GM19351 (cell line): ENCODE data around the gene ADAMTS14.

Experiments used
- ATAC-seq: cut with Tn5 transposase; IDR thresholded peaks from one replicate; pipeline ENCODE4 v1.9.1; 2021; ENCODE audit warnings: mild to moderate bottlenecking, moderate library complexity; ENCODE audit not compliant: unreplicated experiment

ADAMTS14 gene

DNA sequence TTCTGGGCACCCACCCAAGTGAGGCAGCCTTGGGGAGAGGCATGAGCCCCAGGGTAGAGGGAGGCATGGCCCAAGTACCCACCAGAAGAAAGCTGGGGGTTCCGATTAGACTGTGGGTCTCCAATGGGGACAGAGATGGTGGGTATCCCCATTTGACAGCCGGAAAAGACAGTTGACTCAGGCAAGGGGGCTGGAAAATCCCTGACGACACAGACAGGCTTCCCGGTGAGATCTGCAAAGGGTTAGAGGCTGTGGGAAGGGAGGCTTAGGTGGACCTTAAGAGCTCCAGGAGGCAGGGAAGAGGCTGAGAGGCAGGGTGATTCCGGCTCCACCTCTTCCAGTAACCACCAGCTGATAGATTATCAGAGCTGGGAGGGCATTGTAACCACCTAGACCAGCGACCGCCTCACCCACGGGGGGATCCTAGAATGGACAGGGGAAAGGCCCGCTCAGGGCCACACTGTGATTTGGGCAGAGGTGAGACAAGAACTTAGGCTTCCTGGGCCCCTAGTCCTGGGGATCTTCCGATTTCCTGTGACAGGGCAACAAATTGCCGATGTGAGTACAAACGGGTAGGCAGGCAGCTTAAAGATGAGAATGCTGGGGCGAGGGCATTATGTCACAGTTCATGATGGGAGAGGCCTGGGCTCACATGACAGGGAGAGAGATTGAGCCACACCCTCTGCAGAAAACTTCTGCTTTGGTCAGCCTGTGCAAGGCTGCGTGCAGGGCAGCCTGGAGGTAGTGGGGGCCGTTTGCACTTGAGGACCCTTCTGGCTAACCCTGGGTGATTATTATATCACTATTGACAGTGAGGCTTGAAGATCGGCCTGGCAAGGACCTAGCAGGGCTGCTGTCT lies 107.4 kb downstream of the ADAMTS14 start:
- no peak for ATAC-seq

DNA sequence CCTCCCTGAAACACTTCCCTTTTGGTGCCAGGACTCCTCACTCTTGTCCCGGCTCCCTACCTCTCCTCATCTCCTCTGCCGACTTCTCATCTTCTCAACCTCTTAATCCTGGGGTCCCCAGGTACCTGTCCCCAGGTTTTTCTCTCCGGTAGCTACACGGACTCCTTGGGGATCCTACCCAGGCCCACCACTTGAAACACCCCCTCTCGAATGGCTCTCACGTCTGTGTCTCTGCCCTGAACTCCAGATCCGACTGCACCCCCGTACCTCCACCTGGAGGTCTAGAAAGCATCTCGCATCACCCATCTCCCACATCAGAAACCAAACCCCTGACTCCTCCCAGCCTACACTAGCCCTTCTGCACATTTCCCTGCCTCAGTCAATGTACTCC lies 108.1 kb downstream of the ADAMTS14 start:
- ATAC-seq = no peak

DNA sequence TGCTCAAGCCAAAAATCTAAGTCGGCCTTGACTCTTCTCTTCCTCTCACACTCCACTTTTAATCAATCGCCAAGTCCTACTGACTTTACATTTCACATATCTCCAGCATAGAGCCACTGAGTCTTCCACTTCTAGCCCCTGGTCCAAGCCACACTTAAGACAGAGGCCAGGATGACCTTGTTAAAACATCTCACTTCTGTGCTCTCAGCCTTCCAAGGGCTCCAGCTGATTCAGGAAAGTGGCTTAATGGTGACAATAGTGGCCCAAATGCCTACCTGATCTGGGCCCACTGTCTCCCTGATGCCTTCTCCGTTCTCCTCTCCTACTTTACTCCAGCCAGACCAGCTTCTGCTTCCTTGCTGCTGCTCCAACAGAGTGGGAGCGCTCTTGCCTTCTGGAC lies 108.5 kb downstream of the ADAMTS14 start:
- no peak for ATAC-seq

DNA sequence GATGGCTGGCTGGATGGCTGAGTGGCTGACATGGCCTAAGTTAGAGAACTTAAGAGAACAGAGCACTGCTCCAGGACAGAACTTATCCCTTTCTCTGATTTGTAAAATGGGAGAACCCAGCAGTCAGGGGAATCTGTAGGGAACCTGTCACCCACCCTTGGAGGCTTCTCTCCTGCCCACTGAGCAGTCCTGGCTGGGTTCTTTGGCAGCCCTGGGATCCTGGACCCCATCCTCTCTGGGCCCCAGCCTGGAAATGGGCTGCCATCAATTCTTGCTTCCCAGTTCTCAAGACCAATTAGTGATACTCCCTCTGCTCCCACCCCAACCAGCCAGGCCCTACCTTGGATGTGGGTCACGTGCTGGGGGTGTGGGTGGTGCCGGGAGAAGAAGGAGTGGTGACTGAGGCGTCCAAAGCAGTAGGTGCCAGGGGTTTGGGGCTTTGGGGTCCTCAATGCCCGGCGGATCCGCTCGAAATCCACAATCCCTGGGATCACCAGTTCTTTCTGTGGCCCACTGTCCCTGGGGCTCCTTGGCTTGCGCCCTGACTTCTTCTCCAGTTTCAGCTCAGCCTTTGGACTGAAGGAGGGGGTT lies 109.2 kb downstream of the ADAMTS14 start:
- no peak for ATAC-seq

DNA sequence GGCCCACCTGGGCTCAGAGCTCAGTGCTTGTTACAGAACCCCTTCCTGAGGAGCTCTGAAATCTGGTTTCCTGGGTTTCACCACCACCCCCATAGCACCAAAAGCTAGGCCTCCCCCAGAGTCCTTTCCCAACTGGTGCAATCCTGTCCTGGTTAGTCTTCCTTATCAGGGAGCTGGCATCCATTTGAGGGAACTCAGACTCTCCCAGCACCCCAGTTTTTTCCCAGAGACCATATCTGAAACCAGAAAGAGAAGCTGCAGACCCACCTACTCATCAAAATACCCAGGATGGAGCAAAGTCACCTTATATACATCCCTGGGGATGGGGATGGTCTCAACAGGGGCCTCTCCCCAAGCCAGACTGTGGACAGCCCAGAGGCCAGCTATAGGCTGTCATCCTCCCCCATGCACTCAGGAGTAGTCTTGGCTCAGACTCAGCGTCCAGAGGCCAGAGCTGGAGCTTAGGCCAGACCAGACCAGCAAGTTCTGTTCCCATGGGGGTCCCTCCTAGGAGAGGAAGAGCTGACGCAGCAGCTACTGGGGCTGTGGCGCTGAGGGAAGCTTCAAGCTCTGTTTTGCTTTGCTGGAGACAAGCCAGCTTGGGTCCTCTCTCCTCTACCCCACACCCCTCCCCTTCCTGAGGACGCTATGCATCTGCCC lies 109.9 kb downstream of the ADAMTS14 start:
- ATAC-seq = no peak

DNA sequence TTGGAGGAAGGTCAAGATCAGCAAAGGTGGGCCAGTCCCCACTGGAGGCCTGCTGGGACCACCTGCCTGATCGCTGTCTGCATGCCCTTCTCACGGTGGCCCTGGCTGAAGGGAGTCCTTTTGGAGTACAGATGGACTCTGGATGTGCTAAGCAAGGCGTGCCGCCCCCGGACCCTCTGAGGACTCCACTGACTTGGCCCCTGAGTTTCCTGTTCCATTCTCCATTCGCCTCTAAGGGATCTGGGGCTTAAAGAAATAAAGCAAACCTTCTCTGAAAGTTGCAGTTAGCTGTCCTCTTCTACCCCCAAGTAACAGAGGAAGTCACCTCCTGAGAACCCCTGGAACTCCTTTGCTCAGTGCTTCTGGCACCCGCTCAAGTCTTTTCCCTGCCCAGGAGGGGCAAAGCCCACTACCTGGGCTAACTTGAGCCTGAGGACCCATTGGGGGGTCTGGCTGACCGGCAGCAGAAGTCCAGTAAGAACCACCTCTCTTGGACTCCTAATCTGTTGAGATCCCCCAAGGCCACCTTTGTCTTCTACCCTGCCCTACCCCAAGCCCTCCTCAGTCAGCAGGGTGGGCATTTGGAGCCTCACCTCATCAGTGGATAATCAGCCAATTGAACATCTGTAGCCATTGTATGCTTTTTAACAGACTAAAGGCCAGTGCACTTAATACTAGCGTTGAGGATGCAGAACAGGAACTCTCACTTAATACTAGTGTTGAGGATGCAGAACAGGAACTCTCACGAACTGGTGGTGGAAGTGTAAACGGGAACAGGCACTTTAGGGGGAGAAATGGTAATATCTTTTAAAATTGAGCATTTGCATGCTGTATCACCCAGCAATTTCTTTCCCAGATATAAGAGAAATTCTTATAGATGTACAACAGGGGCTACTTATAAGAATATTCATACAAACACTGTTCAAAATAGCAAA lies 110.7 kb downstream of the ADAMTS14 start:
- ATAC-seq = no peak

DNA sequence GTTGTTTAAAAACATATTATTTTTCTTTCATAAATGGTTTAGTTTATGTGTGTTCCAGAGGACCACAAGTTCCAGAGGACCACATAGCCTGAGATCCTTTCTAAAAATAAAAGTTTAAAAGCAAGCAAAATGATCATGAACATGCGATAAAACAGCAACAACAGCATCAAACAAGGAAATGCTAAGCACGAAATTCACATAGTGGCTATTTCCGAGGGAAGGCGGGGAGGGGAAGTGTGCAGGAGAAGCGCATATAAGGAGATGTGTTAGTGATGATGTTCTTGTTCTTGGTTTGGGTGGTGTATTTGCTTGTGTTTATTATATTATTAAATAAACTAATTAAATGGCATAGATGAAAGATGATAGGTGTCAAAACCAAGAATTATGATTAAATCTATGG lies 111.7 kb downstream of the ADAMTS14 start:
- no peak for ATAC-seq

DNA sequence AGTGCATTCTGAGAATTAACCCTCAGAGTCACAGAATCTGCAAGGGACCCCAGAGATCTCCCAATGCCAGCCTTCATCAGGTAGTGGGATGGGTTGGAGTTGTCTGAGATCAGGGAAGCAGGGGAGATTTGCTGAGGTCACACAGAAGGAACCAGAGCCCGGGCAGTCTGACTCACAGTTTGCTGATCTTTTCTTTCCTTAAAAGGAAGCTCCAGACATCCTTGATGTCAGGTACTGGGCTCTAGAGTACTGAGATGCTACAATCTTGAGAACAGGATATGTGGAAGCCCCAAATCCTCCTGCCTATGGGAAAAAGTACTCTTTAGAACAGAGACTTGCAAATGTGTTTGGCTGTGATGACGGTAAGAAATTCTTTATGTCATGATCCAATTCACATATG lies 112.2 kb downstream of the ADAMTS14 start:
- ATAC-seq = no peak

DNA sequence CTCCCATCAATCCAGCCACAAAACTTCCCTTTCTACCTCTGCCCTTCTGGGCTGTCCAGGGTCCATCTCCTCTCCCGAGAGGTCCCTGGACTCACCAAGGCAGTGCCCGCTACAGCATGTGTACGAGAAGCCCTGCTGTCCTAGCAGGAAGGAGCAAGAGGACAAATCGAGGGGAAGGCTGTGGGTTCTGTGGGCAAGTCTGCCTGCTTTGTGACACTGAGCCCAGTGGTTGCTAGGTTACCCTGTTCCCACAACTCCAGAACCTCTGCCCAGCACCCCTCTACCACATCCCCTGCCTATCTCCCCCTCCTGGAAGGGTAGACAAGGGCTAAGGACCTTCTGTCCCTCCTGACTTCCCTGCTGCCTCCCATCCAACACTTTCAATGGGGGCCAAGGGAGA lies 112.9 kb downstream of the ADAMTS14 start, which contains the start of gene TBATA:
TBATA (minus strand) TSS at position 188 of the 400 bp plus-strand sequence. CDS start 1,998 bp downstream, outside the sequence.
- no peak for ATAC-seq

DNA sequence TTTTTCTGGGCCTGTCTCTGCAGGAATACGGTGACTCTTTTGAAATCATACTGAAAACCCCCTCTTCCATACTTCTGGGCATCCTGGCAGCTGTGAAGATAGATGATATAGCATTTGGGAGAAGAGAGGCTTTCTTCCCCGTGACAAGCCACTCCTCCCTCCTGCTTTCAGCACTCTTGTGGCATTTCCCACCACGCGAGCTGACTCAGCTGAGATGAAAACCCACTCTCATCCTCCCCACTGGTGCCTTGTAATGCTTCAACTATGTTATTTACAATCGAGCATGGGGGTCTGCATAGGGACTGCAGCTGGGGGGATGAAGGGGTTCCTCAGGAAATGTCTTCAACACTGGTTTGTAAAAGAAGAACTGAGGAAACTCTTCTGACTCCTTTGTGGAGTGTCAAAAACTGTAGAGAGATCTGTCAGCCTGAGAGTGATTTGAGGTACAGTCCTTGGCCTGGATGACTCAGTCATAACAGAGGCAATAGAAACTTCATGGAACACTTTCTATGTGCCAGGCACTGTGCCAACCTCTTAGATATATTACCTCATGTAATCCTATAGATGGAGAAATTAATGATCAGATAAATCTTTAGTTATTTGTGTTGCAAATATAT lies 114.6 kb downstream of the ADAMTS14 start:
- ATAC-seq = no peak

DNA sequence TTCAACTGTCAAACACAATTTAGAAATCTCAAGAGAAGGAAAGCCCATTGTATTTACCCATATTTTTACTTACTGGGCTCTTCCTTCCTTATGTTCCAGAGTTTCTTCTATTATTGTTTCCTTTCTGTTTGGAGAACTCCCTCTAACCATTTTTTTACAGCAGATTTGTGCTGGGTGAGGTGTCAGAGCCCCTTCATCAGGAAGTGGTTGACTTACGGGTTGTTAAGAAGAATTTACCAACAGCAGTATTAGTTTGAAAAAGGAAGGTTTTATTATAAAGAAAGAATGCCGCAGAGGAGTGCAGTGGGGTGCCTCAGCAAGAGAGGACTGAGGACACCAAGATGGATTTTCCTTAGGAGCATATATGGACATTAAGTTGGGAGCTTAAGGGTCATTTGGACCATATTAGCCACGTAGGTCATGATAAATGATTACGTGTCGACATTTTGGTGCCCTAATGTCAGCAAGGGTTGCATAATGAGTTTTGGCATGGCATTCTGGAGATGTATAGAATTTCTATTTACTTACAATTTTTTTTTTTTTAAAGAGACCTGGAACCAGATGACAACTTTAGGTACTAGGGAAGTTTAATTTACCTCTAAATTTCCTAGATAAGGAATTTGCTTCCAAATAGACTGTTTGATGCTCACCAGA lies 119.2 kb downstream of the ADAMTS14 start:
- ATAC-seq = no peak

DNA sequence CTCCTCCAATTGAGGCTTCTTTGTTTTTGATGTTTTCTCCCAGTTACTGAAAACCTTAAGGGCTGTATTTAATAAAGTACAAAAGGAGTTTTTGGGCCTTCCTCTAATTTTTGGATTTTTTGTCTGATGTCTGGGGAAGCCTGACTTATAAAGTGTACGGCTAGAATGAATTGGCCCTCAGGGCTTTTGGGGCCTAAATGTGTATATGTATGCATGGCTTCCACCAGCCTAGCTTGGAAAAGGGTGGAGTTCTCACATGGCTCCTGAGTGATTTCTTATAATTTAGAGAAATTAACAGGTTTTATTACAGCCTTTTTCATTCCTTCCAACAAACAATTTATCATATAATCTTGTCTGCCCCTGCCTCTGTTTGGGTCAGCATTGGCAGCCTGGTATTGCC lies 123.3 kb downstream of the ADAMTS14 start:
- no peak for ATAC-seq

DNA sequence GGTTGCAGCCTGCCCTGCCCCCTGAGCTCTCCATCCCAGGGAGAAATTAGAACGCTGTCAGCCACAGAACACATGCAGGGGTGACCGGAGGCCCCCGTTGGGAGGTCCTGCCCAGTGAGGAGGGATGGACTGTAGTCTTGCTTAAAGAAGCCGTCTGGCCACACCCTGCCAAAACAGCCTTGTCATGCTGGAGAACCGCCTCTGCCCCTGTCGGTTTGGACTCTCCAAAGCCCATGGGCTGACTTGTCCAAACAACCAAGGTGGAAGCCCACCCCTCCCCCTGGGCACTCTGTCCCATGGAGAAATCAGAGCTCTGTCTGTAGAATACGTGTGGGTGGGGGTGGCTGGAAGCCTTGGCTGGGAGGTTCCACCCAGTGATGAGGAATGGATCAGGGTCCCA lies 125.5 kb downstream of the ADAMTS14 start:
- ATAC-seq = no peak

DNA sequence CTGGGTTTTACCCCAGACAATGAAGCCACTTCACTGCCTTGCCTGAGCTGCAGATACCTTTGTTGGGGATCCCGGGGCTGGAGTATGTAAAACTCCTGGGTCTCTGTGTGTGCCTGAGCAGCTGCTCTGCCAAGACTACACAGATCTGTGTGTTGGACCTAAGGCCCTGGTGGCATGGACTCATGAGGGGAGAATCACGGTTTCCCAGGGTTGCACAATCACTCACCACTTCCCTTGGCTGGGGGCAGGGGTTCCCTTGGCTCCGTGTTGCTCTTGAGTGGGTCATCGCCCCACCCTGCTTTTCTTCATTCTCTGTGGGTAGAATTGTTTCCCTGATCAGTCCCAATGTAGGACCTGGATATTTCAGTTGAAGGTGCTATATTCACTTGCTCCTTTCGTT lies 126.8 kb downstream of the ADAMTS14 start:
- ATAC-seq = no peak

DNA sequence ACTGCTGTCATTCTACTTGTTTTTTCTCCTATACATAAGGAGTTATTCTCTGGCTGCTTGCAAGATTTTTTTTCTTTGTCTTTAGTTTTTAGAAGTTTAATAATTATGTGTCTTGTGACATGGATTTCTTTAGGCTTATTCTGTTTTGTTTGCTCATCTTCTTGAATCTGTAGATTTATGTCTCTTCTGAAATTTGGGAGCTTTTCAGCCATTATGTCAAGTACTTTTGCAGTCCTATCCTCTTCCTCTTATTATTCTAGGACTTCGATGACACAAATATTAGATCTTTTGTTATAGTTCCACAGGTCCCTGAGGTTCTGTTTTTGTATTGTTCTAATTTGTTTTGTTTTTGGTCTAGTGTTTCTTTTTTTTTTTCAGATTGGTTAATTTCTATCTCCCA lies 129.5 kb downstream of the ADAMTS14 start:
- no peak for ATAC-seq

DNA sequence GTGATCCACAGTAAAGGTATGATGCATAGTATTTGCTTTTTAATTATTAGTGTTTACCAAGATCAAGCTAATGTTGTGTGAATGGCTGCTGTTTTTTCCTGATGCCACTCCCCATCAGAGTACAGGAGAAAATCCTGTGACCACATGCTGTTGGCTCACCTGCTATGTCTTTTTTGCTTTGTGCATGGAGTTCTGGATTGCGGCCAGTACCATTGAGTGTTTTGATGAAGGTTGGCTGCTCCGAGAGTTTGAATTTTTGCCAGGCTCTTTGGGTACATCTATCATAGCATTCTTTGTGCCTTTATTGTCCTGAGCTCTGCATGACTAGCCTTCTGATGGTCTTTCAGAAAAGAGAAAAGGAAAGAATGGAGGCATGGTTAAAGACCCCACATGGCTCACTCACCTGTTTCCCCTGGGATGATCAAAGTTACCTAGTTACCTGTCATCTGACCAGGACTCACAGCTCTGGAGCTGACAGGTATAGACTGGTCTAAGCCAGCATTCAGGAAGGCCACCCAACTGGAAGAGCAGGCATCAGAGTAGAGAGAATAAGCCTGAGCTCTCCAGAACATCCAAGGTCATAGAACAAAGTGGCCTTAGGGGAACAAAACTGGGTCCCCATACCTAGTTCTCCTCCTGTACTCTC lies 131.6 kb downstream of the ADAMTS14 start:
- no peak for ATAC-seq

DNA sequence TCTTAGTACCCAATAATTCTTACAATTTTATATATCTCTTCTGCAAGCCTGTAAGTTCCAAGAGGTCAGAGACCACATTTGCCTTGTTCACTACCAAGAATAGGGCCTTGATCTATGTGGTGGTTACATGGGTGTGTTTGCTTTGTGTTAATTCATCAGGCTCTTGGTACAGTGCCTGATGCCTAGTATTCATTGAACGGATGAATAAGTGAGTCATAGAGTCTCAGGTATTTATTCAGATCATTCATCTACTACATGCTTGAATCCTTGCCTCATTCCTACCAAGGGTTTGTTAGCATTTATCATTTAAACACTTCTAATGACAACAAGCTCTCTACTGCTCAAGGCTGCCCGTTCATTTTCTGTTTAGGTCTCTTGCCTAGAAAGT lies 132.1 kb downstream of the ADAMTS14 start:
- ATAC-seq = no peak

DNA sequence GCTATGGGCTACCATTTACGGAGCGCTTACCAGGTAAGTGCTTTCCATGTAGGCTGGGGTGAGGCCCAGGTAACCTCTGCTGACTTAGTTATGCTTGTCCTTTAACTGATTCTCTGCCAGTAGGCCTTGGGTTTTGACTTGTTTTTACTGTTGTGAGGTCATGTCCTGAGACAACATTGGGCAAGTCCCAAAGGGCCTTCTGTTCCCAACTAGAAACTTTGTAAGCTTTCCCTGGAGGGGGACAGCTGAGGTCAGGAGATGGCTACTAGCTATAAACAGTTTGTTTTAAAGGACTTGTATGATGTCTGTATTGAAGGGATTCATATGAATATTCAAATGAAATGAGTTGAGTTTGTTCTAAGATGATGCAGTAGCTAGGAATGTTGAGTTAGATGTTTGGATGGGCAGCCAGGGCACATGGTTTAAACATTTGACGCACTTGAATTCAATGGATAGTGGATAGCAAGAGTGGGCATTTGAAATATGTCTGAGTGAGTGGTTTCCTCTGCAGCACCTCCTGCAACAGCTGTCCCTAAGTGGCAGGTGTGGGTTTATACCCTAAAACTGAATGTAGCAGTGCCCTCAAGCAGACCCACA lies 133.4 kb downstream of the ADAMTS14 start:
- ATAC-seq = no peak

DNA sequence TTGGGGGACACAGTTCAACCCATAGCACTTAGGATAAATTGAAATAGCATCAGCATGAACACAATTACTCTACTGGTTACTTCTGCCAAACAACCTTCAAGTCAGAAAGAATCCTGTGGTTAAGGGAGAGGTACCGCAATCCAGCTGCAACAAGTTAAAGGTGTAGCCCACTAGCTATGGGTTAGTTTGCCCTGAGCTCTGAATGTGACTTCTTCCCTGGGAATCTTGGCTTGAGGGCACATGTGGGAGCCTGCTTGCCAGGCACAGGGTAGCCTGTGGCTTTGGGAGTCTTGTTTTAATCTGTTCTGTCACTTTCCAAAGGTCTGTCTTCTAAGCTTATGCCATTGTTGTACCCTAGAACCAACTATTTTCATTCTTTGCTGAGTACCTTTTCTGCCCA lies 134.5 kb downstream of the ADAMTS14 start:
- no peak for ATAC-seq
